HuH-7.5 (cell line): ENCODE data around the gene ZCCHC2.

Experiments used
- DNase-seq: peaks from one replicate; pipeline ENCODE4 v3.0.0; 2011; ENCODE audit warnings: low spot score

Gene ZCCHC2

GRCh38 chr18:62510789-62511188 is 12.0 kb upstream of the ZCCHC2 start:
- DNase-seq, result no peak

DNA sequence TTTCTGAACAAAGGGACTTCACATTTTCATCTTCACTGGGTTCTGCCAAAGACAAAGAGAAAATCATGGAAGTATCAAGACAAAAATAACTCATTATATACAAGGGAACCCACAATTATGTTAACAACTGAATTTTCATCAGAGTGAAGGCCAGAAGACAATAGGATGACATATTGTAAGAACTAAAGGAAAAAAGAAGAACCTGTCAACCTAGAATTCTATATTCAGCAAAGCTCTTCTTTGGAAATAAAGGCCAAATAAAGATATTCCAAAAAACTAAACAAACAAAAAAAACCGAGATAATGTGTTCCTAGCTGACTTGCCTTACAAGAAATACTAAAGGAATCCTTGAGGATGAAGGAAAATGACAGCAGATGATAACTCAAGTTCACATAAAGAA is 10.3 kb upstream of the ZCCHC2 start:
- no peak for DNase-seq

- DNase-seq, result no peak
Measured at GRCh38 chr18:62512996-62513395, 9.8 kb upstream of the ZCCHC2 start.

DNA sequence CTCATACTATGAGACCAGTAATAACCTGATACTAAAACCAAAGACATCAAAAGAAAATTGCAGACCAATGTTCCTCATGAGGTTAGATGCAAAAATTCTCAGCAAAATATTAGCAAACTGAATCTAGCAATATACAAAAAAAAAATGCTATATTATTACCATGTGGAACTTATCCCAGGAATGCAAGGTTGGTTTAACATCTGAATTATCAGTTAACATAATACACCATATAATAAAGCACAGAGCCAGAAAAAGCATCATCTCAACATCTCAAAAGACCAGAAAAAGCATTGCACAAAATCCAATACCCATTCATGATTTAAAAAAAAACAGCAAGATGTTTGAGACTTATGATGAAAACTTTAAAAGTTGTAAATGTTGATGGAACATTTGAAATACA is 8.3 kb upstream of the ZCCHC2 start:
- DNase-seq, result no peak

DNA sequence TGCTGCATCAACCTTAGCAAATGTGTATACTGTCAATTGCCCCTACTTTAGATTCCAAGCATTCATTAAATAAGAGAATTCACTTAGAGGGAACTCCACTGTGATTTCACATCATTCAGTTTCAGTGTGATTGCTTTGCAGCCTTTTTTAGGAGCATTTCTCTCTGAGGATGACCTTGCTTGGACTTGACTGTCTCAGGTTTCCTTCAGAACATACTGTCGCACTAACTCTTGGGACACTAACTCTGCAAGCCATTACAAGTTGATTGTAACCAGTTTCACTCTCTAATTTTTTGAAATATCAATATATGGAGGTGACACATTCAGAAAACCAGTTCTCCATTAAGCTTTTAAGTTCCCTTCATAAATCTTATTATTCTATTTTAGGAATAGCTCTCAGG is 6.6 kb upstream of the ZCCHC2 start:
- DNase-seq, result no peak

- DNase-seq, result no peak
Measured at GRCh38 chr18:62518460-62519375, 4.1 kb upstream of the ZCCHC2 start.

DNA sequence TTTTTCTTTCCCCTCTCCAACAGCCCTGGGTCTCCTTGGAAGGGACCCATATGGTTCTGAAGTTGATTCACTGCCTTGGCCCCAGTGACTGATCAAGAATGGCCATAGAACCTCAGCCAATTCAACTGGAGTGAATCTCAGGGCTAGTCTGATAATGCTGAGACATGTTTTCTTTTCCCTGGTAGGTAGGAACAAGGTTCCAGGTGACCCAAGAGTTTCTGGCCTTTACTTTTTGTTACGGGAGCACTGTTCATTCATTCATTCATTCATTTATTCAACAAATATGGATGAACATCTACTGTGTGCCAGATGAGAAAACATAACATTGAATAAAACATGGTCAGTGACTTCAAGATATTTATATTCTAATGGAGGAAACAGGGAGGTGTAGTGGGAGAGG is 3.1 kb upstream of the ZCCHC2 start:
- no peak for DNase-seq

- DNase-seq, result no peak
Measured at GRCh38 chr18:62521082-62521481, 1.7 kb upstream of the ZCCHC2 start.

- DNase-seq, result no peak
Measured at GRCh38 chr18:62521593-62521992, 1.2 kb upstream of the ZCCHC2 start.

GRCh38 chr18:62522178-62522503 is 684 bp upstream of the ZCCHC2 start:
- no peak for DNase-seq

GRCh38 chr18:62523255-62523588 is 397 bp downstream of the ZCCHC2 start:
- no peak for DNase-seq

- DNase-seq, result no peak
Measured at GRCh38 chr18:62523631-62524439, 1.0 kb downstream of the ZCCHC2 start.

- DNase-seq, result no peak
Measured at GRCh38 chr18:62524440-62525200, 1.8 kb downstream of the ZCCHC2 start.

DNA sequence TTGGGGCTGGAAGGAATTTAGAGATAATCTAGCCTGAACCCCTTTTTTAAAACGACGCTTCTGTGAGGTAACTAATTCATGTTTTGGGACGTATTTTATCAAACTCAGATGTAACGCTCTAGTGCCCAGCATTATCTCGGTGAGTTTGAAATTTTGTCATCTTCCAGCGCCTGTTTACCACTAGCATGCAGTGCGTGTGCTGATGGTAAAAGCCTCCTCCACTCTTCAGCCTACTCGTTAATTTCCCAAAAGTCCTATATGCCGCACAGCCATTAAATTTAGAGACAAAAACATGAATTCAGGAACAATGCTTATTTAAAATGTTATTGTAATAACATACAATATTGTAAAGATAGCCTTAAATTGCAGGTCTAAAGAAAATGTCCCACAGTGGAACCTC is 2.8 kb downstream of the ZCCHC2 start:
- no peak for DNase-seq

GRCh38 chr18:62526098-62527025 is 3.5 kb downstream of the ZCCHC2 start:
- peak; percentile 74 for DNase-seq

- no peak for DNase-seq
Measured at GRCh38 chr18:62529597-62529996, 6.8 kb downstream of the ZCCHC2 start.

GRCh38 chr18:62531078-62531477 is 8.3 kb downstream of the ZCCHC2 start:
- DNase-seq, result no peak

- DNase-seq, result no peak
Measured at GRCh38 chr18:62531931-62532330, 9.1 kb downstream of the ZCCHC2 start.

- no peak for DNase-seq
Measured at GRCh38 chr18:62536005-62536404, 13.2 kb downstream of the ZCCHC2 start.

DNA sequence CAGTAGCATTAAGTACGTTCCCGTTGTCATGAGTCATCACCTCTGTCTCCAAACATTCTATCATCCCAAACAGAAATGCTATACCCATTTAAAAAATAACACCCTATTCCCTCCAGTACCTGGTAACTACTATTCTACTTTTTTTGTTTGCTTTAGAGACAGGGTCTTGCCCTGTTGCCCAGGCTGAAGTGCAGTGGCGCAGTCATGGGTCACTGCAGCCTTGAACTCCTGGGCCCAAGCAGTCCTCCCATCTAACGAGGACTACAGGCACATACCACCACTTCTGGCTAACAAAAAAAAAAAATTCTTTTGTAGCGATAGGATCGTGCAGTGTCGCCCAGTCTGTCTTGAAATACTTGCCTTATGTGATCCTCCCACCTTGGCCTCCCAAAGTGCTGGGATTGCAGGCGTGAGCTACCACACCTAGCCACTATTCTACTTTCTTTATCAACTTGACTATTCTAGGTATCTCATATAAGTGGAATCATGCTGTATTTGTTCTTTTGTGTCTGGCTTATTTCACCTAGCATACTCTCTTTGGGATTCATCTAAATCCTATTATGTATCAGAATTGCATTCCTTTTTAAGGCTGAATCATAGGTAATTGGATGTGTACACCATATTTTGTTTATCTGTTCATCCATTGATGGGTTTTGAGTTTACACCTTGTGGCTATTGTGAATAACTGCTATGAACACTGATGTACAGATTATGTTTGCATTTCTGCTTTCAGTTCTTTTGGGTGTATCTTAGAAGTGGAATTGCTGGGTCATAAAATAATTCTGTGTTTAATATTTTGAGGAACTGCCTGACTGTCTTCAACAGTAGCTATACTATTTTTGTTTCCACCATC is 14.4 kb downstream of the ZCCHC2 start:
- DNase-seq, result no peak

GRCh38 chr18:62537946-62538345 is 15.1 kb downstream of the ZCCHC2 start:
- DNase-seq, result no peak
